ENCODE data around the gene TRAM2. TPM values are rescaled to one million over a fixed set of nuclear protein-coding genes. Genes with fewer than 3 reads are reported as not detected.
A peak's percentile ranks its signal among the peaks of the same experiment; 100 is the strongest.

TRAM2 gene
- 10 to 100 TPM in 2 of 4 donors, 1 to 10 TPM in 2; 2.7 to 66.0 (median 8.5) TPM for polyA plus RNA-seq
- long read RNA-seq, donor 1, full-length matches to known transcripts, result 10 of 10 reads
- long read RNA-seq, donor 1, partial matches to known transcripts, result 0 of 10 reads
- long read RNA-seq, donor 1, other reads (novel, unspliced or antisense), result 0 of 10 reads
- long read RNA-seq, donor 2, full-length matches to known transcripts, result 3 of 3 reads
- long read RNA-seq, donor 2, partial matches to known transcripts, result 0 of 3 reads
- long read RNA-seq, donor 2, other reads (novel, unspliced or antisense), result 0 of 3 reads
- long read RNA-seq, donor 3, full-length matches to known transcripts, result 2 of 10 reads
- long read RNA-seq, donor 3, partial matches to known transcripts, result 8 of 10 reads
- long read RNA-seq, donor 3, other reads (novel, unspliced or antisense), result 0 of 10 reads
- long read RNA-seq, donor 4, result 0 reads
- long read RNA-seq, donor 5, full-length matches to known transcripts, result 1 of 1 reads
- long read RNA-seq, donor 5, partial matches to known transcripts, result 0 of 1 reads
- long read RNA-seq, donor 5, other reads (novel, unspliced or antisense), result 0 of 1 reads
- long read RNA-seq, donor 6, full-length matches to known transcripts, result 2 of 2 reads
- long read RNA-seq, donor 6, partial matches to known transcripts, result 0 of 2 reads
- long read RNA-seq, donor 6, other reads (novel, unspliced or antisense), result 0 of 2 reads
- long read RNA-seq, donor 7, full-length matches to known transcripts, result 5 of 5 reads
- long read RNA-seq, donor 7, partial matches to known transcripts, result 0 of 5 reads
- long read RNA-seq, donor 7, other reads (novel, unspliced or antisense), result 0 of 5 reads
- long read RNA-seq, donor 8, full-length matches to known transcripts, result 2 of 2 reads
- long read RNA-seq, donor 8, partial matches to known transcripts, result 0 of 2 reads
- long read RNA-seq, donor 8, other reads (novel, unspliced or antisense), result 0 of 2 reads
- long read RNA-seq, donor 9, full-length matches to known transcripts, result 3 of 3 reads
- long read RNA-seq, donor 9, partial matches to known transcripts, result 0 of 3 reads
- long read RNA-seq, donor 9, other reads (novel, unspliced or antisense), result 0 of 3 reads
- long read RNA-seq, donor 10, full-length matches to known transcripts, result 5 of 18 reads
- long read RNA-seq, donor 10, partial matches to known transcripts, result 13 of 18 reads
- long read RNA-seq, donor 10, other reads (novel, unspliced or antisense), result 0 of 18 reads

GRCh38 chr6:52577022-52577777 is at the start of gene TRAM2:
TRAM2 (minus strand) TSS chr6:52577060; CDS start chr6:52576915, 145 bp downstream.
- peak within 1 kb of the TSS; percentile 90 to 96 (median 92) for H3K27ac ChIP-seq (ENCODE audit: low read depth in 1 of 3, low read length in 2 of 3)
- peaks cover 0 to 4% of the 10 kb centered on the region in 2 donors for H3K9me3 ChIP-seq (ENCODE audit: control insufficient read depth in 2 of 2, insufficient read depth in 1 of 2, low read depth in 1 of 2, low read length in 1 of 2)
- 0 to 1% (median 1%) methylated on average over 59 to 83 of the region's 84 CpGs for WGBS, 3 donors
- no peaks in the 10 kb centered on the region for H3K27me3 ChIP-seq (ENCODE audit: control insufficient read depth in 3 of 3, insufficient read depth in 3 of 3, low read length in 3 of 3)
- peaks cover 0 to 22% (median 0%) of the 10 kb centered on the region in 3 donors for H3K36me3 ChIP-seq (ENCODE audit: control insufficient read depth in 3 of 3, insufficient read depth in 2 of 3, low read depth in 1 of 3, low read length in 3 of 3)
- peak within 1 kb of the TSS; percentile 74 to 90 (median 84) for H3K4me3 ChIP-seq (ENCODE audit: low read depth in 1 of 3, low read length in 3 of 3)
- FAIRE-seq, result no peak
- peak; percentile 84 to 95 for DNase-seq
- peaks cover 3 to 38% (median 6%) of the 10 kb centered on the region in 3 donors for H3K4me1 ChIP-seq (ENCODE audit: control insufficient read depth in 3 of 3, insufficient read depth in 2 of 3, low read depth in 1 of 3, low read length in 2 of 3)

GRCh38 chr6:52622810-52623209 is 46.0 kb upstream of the TRAM2 start:
- H3K9me3 ChIP-seq (ENCODE audit: control insufficient read depth in 2 of 2, insufficient read depth in 1 of 2, low read depth in 1 of 2, low read length in 1 of 2), result no peaks in the 10 kb centered on the region
- H3K36me3 ChIP-seq (ENCODE audit: control insufficient read depth in 3 of 3, insufficient read depth in 2 of 3, low read depth in 1 of 3, low read length in 3 of 3), result no peaks in the 10 kb centered on the region
- no peak for DNase-seq
- H3K27ac ChIP-seq (ENCODE audit: low read depth in 1 of 3, low read length in 2 of 3), result no peak overlapping the region
- no peak overlapping the region for H3K4me3 ChIP-seq (ENCODE audit: low read depth in 1 of 3, low read length in 3 of 3)
- no peaks in the 10 kb centered on the region for H3K4me1 ChIP-seq (ENCODE audit: control insufficient read depth in 3 of 3, insufficient read depth in 2 of 3, low read depth in 1 of 3, low read length in 2 of 3)
- WGBS, 3 donors, result 75 to 87% (median 86%) methylated on average over 2 of the region's 2 CpGs
- H3K27me3 ChIP-seq (ENCODE audit: control insufficient read depth in 3 of 3, insufficient read depth in 3 of 3, low read length in 3 of 3), result no peaks in the 10 kb centered on the region
- FAIRE-seq, result no peak

GRCh38 chr6:52621631-52622030 is 44.8 kb upstream of the TRAM2 start:
- Histone ChIP-seq H3K4me3 (ENCODE audit: low read depth in 1 of 3, low read length in 3 of 3) (no peak overlapping the region), H3K27me3 (ENCODE audit: control insufficient read depth in 3 of 3, insufficient read depth in 3 of 3, low read length in 3 of 3) (no peaks in the 10 kb centered on the region), H3K4me1 (ENCODE audit: control insufficient read depth in 3 of 3, insufficient read depth in 2 of 3, low read depth in 1 of 3, low read length in 2 of 3) (no peaks in the 10 kb centered on the region), H3K9me3 (ENCODE audit: control insufficient read depth in 2 of 2, insufficient read depth in 1 of 2, low read depth in 1 of 2, low read length in 1 of 2) (no peaks in the 10 kb centered on the region), H3K27ac (ENCODE audit: low read depth in 1 of 3, low read length in 2 of 3) (no peak overlapping the region), H3K36me3 (ENCODE audit: control insufficient read depth in 3 of 3, insufficient read depth in 2 of 3, low read depth in 1 of 3, low read length in 3 of 3) (no peaks in the 10 kb centered on the region)
- DNase-seq, result no peak
- no peak for FAIRE-seq
- 76 to 84% (median 82%) methylated on average over 1 of the region's 1 CpG for WGBS, 3 donors

- DNase-seq, result no peak
- H3K4me1 ChIP-seq (ENCODE audit: control insufficient read depth in 3 of 3, insufficient read depth in 2 of 3, low read depth in 1 of 3, low read length in 2 of 3), result no peaks in the 10 kb centered on the region
- no peak overlapping the region for H3K27ac ChIP-seq (ENCODE audit: low read depth in 1 of 3, low read length in 2 of 3)
- no peak overlapping the region for H3K4me3 ChIP-seq (ENCODE audit: low read depth in 1 of 3, low read length in 3 of 3)
- H3K27me3 ChIP-seq (ENCODE audit: control insufficient read depth in 3 of 3, insufficient read depth in 3 of 3, low read length in 3 of 3), result no peaks in the 10 kb centered on the region
- FAIRE-seq, result no peak
- H3K36me3 ChIP-seq (ENCODE audit: control insufficient read depth in 3 of 3, insufficient read depth in 2 of 3, low read depth in 1 of 3, low read length in 3 of 3), result no peaks in the 10 kb centered on the region
- H3K9me3 ChIP-seq (ENCODE audit: control insufficient read depth in 2 of 2, insufficient read depth in 1 of 2, low read depth in 1 of 2, low read length in 1 of 2), result no peaks in the 10 kb centered on the region
Observed at GRCh38 chr6:52620906-52621190, 44.0 kb upstream of the TRAM2 start.

GRCh38 chr6:52620055-52620905 is 43.4 kb upstream of the TRAM2 start:
- H3K4me3 ChIP-seq (ENCODE audit: low read depth in 1 of 3, low read length in 3 of 3), result no peak overlapping the region
- DNase-seq (peak in 1 of 2 donors; percentile 21), FAIRE-seq (no peak)
- H3K27ac ChIP-seq (ENCODE audit: low read depth in 1 of 3, low read length in 2 of 3), result no peak overlapping the region
- H3K4me1 ChIP-seq (ENCODE audit: control insufficient read depth in 3 of 3, insufficient read depth in 2 of 3, low read depth in 1 of 3, low read length in 2 of 3), result no peaks in the 10 kb centered on the region
- WGBS, 3 donors, result 81 to 92% (median 87%) methylated on average over 2 of the region's 2 CpGs
- no peaks in the 10 kb centered on the region for H3K36me3 ChIP-seq (ENCODE audit: control insufficient read depth in 3 of 3, insufficient read depth in 2 of 3, low read depth in 1 of 3, low read length in 3 of 3)
- no peaks in the 10 kb centered on the region for H3K9me3 ChIP-seq (ENCODE audit: control insufficient read depth in 2 of 2, insufficient read depth in 1 of 2, low read depth in 1 of 2, low read length in 1 of 2)
- no peaks in the 10 kb centered on the region for H3K27me3 ChIP-seq (ENCODE audit: control insufficient read depth in 3 of 3, insufficient read depth in 3 of 3, low read length in 3 of 3)

GRCh38 chr6:52617087-52617486 is 40.2 kb upstream of the TRAM2 start:
- no peak overlapping the region for H3K4me3 ChIP-seq (ENCODE audit: low read depth in 1 of 3, low read length in 3 of 3)
- WGBS, 3 donors, result 49 to 71% (median 59%) methylated on average over 4 of the region's 4 CpGs
- H3K9me3 ChIP-seq (ENCODE audit: control insufficient read depth in 2 of 2, insufficient read depth in 1 of 2, low read depth in 1 of 2, low read length in 1 of 2), result no peaks in the 10 kb centered on the region
- no peak overlapping the region for H3K27ac ChIP-seq (ENCODE audit: low read depth in 1 of 3, low read length in 2 of 3)
- H3K4me1 ChIP-seq (ENCODE audit: control insufficient read depth in 3 of 3, insufficient read depth in 2 of 3, low read depth in 1 of 3, low read length in 2 of 3), result peaks cover 0 to 12% (median 4%) of the 10 kb centered on the region in 3 donors
- FAIRE-seq, result no peak
- no peaks in the 10 kb centered on the region for H3K36me3 ChIP-seq (ENCODE audit: control insufficient read depth in 3 of 3, insufficient read depth in 2 of 3, low read depth in 1 of 3, low read length in 3 of 3)
- DNase-seq, result no peak
- no peaks in the 10 kb centered on the region for H3K27me3 ChIP-seq (ENCODE audit: control insufficient read depth in 3 of 3, insufficient read depth in 3 of 3, low read length in 3 of 3)

GRCh38 chr6:52616059-52616690 is 39.3 kb upstream of the TRAM2 start:
- no peak for FAIRE-seq

More at GRCh38 chr6:52616059-52616690, 39.3 kb upstream of the TRAM2 start:
- Histone ChIP-seq H3K4me3 (ENCODE audit: low read depth in 1 of 3, low read length in 3 of 3) (no peak overlapping the region), H3K36me3 (ENCODE audit: control insufficient read depth in 3 of 3, insufficient read depth in 2 of 3, low read depth in 1 of 3, low read length in 3 of 3) (no peaks in the 10 kb centered on the region), H3K4me1 (ENCODE audit: control insufficient read depth in 3 of 3, insufficient read depth in 2 of 3, low read depth in 1 of 3, low read length in 2 of 3) (peaks cover 0 to 21% (median 5%) of the 10 kb centered on the region in 3 donors), H3K9me3 (ENCODE audit: control insufficient read depth in 2 of 2, insufficient read depth in 1 of 2, low read depth in 1 of 2, low read length in 1 of 2) (no peaks in the 10 kb centered on the region), H3K27me3 (ENCODE audit: control insufficient read depth in 3 of 3, insufficient read depth in 3 of 3, low read length in 3 of 3) (no peaks in the 10 kb centered on the region), H3K27ac (ENCODE audit: low read depth in 1 of 3, low read length in 2 of 3) (no peak overlapping the region)
- WGBS, 3 donors, result 76 to 90% (median 78%) methylated on average over 2 of the region's 2 CpGs
- no peak for DNase-seq
